GM12801 (cell line): ENCODE measurements around the gene FABP6.

Experiments used
- CTCF ChIP-seq: IDR thresholded peaks from one replicate; pipeline ENCODE4 v1.5.1; 2011; ENCODE audit warnings: control low read depth; ENCODE audit not compliant: insufficient read length; ENCODE audit errors: extremely low read depth

FABP6 gene

GRCh38 chr5:160268121-160268520 lies 38.8 kb downstream of the FABP6 start:
- TF ChIP-seq CTCF: no peak

DNA sequence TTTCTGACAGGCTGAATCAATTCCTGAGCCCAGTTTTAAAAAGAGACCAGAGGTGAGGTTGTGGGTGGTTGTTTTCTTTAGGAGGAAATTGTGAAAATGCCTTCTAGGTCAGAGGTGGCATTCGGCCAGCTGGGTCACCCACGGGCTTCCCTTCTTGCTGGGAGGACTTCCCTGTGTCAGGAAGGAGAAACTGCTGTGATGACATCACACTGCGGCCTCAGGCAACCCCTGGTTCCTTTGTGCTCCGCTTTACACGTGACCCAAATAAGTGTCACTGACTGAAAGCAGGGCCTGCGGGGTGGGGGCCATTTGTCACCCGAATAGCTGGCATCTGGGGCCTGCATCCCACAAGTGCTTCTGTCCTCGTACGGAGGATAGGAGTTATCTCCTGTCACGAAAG lies 39.7 kb downstream of the FABP6 start:
- TF ChIP-seq CTCF: no peak

GRCh38 chr5:160270704-160271103 lies 41.4 kb downstream of the FABP6 start:
- no peak for TF ChIP-seq CTCF

- no peak for TF ChIP-seq CTCF
Observed at GRCh38 chr5:160271396-160271795, 42.1 kb downstream of the FABP6 start.

- TF ChIP-seq CTCF: no peak
Observed at GRCh38 chr5:160271836-160272235, 42.5 kb downstream of the FABP6 start.

DNA sequence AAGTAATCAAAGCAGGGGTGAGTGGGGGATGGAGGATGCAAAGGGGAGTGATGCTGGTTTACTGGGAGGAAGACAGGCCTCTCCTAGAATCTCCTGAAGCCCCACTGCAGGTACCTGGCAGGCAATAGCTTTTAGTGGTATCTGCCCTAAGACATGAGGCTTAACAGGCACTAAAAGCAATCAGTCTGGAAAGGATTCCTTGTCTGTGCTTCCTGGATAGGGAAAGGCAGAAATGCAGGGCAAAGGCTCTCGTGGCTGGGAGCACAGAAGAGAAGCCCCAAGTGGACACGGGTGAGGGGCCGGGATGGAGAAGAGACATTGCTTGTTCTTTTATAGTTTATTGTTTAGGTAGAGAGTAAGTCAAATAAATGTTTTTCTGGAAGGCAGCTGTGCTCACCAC lies 43.0 kb downstream of the FABP6 start:
- no peak for TF ChIP-seq CTCF

DNA sequence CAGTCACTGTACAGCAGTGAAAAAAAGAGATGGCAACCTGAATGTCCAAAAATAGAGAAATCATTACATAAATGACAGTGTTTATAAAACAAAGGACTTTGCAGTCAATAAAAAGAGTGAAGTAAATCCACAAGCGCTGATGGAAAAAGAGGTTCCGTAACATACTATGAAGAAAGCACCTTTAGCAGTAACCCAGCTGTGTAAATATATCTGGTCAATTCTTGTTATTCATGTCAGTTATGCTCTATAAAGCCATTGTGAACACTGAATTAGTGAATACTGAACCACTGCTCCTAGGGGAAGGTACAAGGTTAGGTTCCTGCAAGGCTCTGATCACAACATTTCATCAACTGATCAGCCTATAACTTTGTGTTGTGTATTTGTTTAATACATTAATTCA lies 43.6 kb downstream of the FABP6 start:
- no peak for TF ChIP-seq CTCF

GRCh38 chr5:160274483-160274931 lies 45.2 kb downstream of the FABP6 start:
- TF ChIP-seq CTCF: no peak
